ENCODE data around the gene SLCO3A1. TPM values are rescaled to one million over a fixed set of nuclear protein-coding genes. Genes with fewer than 3 reads are reported as not detected.

Gene SLCO3A1
- total RNA-seq, 1 experiment from 2014 or later = 37.8 TPM

DNA sequence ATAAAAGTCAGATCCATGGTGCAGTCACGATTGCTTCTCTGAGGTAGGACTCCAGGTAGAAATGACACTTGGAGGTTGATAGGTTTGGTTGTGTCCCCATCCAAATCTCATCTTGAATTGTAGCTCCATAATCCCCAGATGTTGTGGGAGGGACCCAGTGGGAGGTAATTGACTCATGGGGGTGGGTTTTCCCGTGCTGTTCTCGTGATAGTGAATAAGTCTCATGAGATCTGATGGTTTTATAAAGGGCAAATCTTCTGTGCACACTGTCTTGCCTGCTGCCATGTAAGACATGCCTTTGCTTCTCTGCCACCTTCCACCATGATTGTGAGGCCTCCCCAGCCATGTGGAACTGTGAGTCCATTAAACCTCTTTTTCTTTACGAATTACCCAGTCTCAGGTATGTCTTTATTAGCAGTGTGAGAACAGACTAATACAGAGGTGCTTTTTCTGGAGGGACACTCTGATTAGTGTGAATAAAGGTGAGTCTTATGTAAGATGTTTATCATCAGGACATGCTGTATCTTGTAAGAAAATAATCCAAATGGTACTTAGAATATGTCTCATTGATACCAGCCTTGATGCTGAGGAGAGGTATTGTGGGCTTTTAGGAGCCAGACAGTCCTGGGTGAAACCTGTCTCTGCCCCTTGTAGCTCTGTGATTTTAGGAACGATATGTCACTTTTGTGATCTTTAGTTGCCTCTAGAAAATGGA, 43.0 kb downstream of the SLCO3A1 start:
- Histone ChIP-seq H3K4me2 (no peak overlapping the region), H3K4me1 (replicated peaks; ENCODE audit: insufficient read depth) (peaks cover 3% of the 10 kb centered on the region), H3K27me3 (ENCODE audit: insufficient read depth, low read depth) (no peaks in the 10 kb centered on the region), H3F3A (ENCODE audit: insufficient read depth, low read depth) (no peaks in the 10 kb centered on the region), H2AFZ (no peak overlapping the region), H3K9me3 (ENCODE audit: insufficient read depth, low read depth) (no peaks in the 10 kb centered on the region), H4K20me1 (ENCODE audit: insufficient read depth) (no peaks in the 10 kb centered on the region; the same call in 1 of the 2 replicates), H3K36me3 (ENCODE audit: low read depth) (0 out of 2 replicates have a peak, but pooled peaks cover 5% of the 10 kb centered on the region), H3K4me3 (no peak overlapping the region), H3K9me2 (ENCODE audit: insufficient read depth) (no peaks in the 10 kb centered on the region), H3K79me2 (ENCODE audit: low read depth) (peaks cover 44% of the 10 kb centered on the region), H3K27ac (no peak overlapping the region)
- no peak for DNase-seq
- ChIA-PET POLR2A (ENCODE audit: unreplicated experiment) (no interaction called here), CTCF (no interaction called here)
- intact Hi-C loops (cut with micrococcal nuclease; ENCODE audit: unreplicated experiment) = no loop called here
- no TSS peak for BruUV-seq (replicated peaks)
- no peak for TF ChIP-seq EZH2 (IDR thresholded peaks at IDR 0.05; ENCODE audit: low read depth)
- TF ChIP-seq, protein P1, sequence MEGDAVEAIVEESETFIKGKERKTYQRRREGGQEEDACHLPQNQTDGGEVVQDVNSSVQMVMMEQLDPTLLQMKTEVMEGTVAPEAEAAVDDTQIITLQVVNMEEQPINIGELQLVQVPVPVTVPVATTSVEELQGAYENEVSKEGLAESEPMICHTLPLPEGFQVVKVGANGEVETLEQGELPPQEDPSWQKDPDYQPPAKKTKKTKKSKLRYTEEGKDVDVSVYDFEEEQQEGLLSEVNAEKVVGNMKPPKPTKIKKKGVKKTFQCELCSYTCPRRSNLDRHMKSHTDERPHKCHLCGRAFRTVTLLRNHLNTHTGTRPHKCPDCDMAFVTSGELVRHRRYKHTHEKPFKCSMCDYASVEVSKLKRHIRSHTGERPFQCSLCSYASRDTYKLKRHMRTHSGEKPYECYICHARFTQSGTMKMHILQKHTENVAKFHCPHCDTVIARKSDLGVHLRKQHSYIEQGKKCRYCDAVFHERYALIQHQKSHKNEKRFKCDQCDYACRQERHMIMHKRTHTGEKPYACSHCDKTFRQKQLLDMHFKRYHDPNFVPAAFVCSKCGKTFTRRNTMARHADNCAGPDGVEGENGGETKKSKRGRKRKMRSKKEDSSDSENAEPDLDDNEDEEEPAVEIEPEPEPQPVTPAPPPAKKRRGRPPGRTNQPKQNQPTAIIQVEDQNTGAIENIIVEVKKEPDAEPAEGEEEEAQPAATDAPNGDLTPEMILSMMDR (conservative IDR thresholded peaks at IDR 0.05) = no peak

DNA sequence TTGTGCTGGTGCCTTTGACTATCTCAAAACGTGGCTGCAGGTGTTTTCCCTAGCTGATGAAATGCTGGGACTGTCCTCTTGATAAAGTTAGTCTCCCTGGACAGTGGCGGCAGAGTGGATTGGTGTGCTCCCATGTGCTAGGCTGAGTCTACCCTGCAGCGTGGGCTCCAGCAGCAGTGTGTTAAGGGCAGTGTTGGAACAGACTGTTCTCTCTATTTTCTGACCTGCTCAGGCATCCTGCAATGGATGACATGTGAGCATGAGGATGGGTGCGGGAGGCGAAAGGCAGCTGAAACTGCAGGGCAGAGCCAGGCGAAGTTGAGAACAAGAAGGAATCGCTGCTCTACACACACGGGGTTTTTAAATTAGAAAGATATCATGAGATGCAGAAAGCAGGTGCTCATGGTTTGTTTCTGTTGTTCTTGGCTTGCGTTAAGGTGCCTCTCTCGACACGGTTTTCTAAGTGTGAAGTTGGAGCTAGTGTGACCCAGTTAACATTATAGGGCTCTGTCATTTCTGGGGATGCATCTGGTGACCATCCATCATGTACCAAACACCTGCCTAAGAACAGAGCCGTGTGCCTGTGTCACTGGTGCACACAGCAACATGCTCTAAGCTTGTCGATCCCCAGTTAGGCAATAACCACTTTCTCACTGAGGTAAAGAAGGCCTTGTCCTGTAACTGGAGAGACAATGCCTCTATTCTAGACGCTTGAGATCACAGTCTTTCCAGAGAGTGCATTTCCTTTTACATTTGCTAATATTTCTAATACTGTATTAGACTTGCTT, 44.3 kb downstream of the SLCO3A1 start:
- H3K9me2 ChIP-seq (ENCODE audit: insufficient read depth) = no peaks in the 10 kb centered on the region
- H3K4me3 ChIP-seq = no peak overlapping the region
- H4K20me1 ChIP-seq (ENCODE audit: insufficient read depth) = no peaks in the 10 kb centered on the region; the same call in 1 of the 2 replicates
- peaks cover 39% of the 10 kb centered on the region for H3K79me2 ChIP-seq (ENCODE audit: low read depth)
- ChIA-PET CTCF (no interaction called here), POLR2A (ENCODE audit: unreplicated experiment) (no interaction called here)
- H3K4me2 ChIP-seq = no peak overlapping the region
- H2AFZ ChIP-seq = no peak overlapping the region
- H3K27me3 ChIP-seq (ENCODE audit: insufficient read depth, low read depth) = no peaks in the 10 kb centered on the region
- H3K27ac ChIP-seq = no peak overlapping the region
- H3F3A ChIP-seq (ENCODE audit: insufficient read depth, low read depth) = no peaks in the 10 kb centered on the region
- 0 out of 2 replicates have a peak, but pooled peaks cover under 1% of the 10 kb centered on the region for H3K36me3 ChIP-seq (ENCODE audit: low read depth)
- intact Hi-C loops (cut with micrococcal nuclease; ENCODE audit: unreplicated experiment) = no loop called here
- no TSS peak for BruUV-seq (replicated peaks)
- TF ChIP-seq, protein P1 (conservative IDR thresholded peaks at IDR 0.05) = no peak
- no peak for TF ChIP-seq EZH2 (IDR thresholded peaks at IDR 0.05; ENCODE audit: low read depth)
- no peaks in the 10 kb centered on the region for H3K4me1 ChIP-seq (replicated peaks; ENCODE audit: insufficient read depth)
- no peaks in the 10 kb centered on the region for H3K9me3 ChIP-seq (ENCODE audit: insufficient read depth, low read depth)
- DNase-seq = no peak

- H3K4me2 ChIP-seq = no peak overlapping the region
- POLR2A ChIA-PET (ENCODE audit: unreplicated experiment) = no interaction called here
- intact Hi-C loops (cut with micrococcal nuclease; ENCODE audit: unreplicated experiment) = no loop called here
- no peaks in the 10 kb centered on the region for H3K36me3 ChIP-seq (ENCODE audit: low read depth)
- no TSS peak for BruUV-seq (replicated peaks)
- H3K79me2 ChIP-seq (ENCODE audit: low read depth) = peaks cover 38% of the 10 kb centered on the region
- TF ChIP-seq, protein P1 (conservative IDR thresholded peaks at IDR 0.05) = no peak
- TF ChIP-seq EZH2 (IDR thresholded peaks at IDR 0.05; ENCODE audit: low read depth) = no peak
- no peaks in the 10 kb centered on the region for H3K9me3 ChIP-seq (ENCODE audit: insufficient read depth, low read depth)
- H3K27ac ChIP-seq = no peak overlapping the region
- CTCF ChIA-PET = no interaction called here
- no peak overlapping the region for H3K4me3 ChIP-seq
- no peaks in the 10 kb centered on the region for H3K9me2 ChIP-seq (ENCODE audit: insufficient read depth)
- H3K4me1 ChIP-seq (replicated peaks; ENCODE audit: insufficient read depth) = no peaks in the 10 kb centered on the region
- no peaks in the 10 kb centered on the region for H3F3A ChIP-seq (ENCODE audit: insufficient read depth, low read depth)
- H2AFZ ChIP-seq = no peak overlapping the region
- H4K20me1 ChIP-seq (ENCODE audit: insufficient read depth) = no peaks in the 10 kb centered on the region; the same call in 1 of the 2 replicates
- no peaks in the 10 kb centered on the region for H3K27me3 ChIP-seq (ENCODE audit: insufficient read depth, low read depth)
- no peak for DNase-seq
These were observed 45.3 kb downstream of the SLCO3A1 start for GRCh38 chr15:91898843-91899242.

Measured in PC-9 (cell line).